Stimulated activated CD8-positive, alpha-beta memory T cell treated with anti-CD3 and anti-CD28 coated beads, Interleukin-15, amount 100 ng/mL, for 1 hour (primary cell): ENCODE measurements around the gene TTC7B.
A peak's percentile ranks its signal among the peaks of the same experiment; 100 is the strongest.

Experiments used
- DNase-seq: peaks from one replicate; pipeline ENCODE4 v3.0.0-alpha.2; 2020; ENCODE audit warnings: low read depth

The TTC7B gene

DNA sequence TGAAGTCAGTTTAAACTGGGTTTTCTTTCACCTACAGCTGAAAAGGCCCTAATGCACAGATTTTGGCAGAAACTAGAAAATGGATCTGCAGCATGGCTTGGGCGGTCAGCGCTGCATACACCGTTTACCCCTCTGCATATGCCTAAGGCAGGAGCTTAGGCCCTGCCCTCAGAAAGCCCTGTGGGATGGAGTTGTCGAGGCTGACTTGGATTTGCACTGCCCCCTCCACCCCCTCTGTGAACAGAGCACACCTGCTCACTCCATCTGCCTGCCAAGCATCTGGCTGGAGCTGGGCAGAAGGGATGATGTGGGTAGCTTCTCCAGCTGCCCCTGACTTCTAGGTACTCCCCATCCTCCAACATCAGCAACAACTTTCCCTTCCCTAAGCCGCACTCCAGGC lies 41.9 kb downstream of the TTC7B start:
- DNase-seq: no peak

DNA sequence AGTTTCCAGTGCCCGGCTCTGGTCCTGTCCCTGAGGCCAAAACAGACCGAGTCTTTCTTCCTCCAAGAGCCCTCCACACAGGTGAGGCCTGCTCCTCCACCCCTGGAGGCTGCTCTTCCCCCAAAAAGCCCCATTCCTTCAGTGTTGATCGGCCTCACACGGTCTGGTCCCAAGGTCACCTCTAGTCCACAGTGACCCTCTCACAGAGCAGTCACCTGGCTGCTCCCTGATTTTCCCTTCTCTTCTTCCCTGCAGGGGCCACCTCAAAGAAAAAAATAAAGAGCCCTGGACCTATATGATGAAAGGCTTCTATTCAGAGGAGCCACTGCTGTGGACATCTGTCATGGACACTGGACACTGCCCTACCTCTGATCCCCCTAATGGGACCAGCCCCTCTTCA lies 42.5 kb downstream of the TTC7B start:
- DNase-seq: no peak

- no peak for DNase-seq
These were observed 43.1 kb downstream of the TTC7B start for GRCh38 chr14:90773196-90773486.

- no peak for DNase-seq
These were observed 48.3 kb downstream of the TTC7B start for GRCh38 chr14:90767899-90768298.

GRCh38 chr14:90760591-90761316 lies 55.5 kb downstream of the TTC7B start:
- no peak for DNase-seq

DNA sequence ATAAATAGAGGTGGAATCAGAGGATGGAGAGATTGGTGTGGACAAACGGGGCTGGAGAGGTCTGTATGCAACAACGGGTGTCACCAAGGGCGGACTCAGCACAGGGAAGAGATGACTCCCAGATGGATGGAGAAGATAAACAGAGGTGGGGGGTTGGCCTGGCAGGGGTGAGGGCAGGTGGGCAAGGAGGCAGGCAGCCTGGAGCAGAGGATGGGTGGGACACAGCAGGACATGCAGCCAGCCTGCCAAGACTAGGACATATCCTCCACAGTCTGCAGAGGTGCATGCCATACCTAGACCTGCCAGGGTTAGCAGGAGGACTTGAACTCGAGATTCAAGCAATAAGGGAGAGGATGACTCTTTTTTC lies 56.2 kb downstream of the TTC7B start:
- no peak for DNase-seq

- no peak for DNase-seq
These were observed 56.7 kb downstream of the TTC7B start for GRCh38 chr14:90759370-90760077.

DNA sequence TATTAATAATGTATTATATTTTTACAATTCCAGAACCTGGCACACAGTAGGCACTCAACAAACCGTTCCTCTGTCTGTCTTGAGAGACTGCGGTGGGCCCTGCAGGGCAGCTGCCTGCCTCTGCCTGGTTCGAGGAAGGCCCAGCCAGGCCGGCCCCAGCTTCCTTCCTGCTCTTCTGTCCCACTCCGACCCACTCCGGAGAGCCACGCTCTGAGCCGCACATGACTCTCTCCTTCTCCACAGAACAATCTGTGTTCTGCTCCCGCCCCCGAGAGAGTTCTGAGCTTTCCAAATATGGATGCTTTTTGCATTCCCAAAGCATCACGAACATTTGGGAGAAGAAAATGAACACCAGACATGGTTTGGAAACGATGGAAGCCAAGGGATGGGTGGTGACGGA lies 57.3 kb downstream of the TTC7B start:
- no peak for DNase-seq

GRCh38 chr14:90758028-90758889 lies 58.0 kb downstream of the TTC7B start:
- peak; percentile 89 for DNase-seq

- no peak for DNase-seq
These were observed 58.8 kb downstream of the TTC7B start for GRCh38 chr14:90757452-90757851.

DNA sequence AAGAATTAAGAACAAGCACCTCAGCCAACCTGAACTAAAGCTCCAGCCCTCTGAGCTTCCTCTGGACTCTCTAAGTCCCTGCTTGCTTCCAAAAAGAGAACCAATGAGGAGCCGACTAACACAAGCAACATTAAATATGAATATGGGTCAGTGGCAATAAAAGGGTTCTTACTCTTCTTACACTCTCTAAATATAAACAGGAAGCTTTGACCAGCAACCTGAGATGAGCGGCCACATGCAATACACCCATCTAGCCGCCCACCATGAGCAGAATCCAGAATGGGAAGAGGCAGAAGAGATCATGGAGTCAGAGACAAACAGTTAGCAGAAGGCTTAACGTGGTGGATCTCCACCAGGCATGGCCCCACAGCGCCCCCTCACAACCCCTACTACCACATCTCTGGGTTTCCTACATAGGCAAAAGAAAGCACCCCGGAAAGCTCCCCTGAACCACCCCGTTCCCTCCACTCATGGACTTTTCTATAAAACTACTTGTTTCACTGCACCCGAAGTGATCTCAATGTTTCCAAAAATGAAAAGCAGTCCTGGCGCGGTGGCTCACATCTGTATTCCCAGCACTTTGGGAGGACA lies 59.4 kb downstream of the TTC7B start:
- DNase-seq: no peak

- DNase-seq: no peak
These were observed 60.4 kb downstream of the TTC7B start for GRCh38 chr14:90755661-90756304.

DNA sequence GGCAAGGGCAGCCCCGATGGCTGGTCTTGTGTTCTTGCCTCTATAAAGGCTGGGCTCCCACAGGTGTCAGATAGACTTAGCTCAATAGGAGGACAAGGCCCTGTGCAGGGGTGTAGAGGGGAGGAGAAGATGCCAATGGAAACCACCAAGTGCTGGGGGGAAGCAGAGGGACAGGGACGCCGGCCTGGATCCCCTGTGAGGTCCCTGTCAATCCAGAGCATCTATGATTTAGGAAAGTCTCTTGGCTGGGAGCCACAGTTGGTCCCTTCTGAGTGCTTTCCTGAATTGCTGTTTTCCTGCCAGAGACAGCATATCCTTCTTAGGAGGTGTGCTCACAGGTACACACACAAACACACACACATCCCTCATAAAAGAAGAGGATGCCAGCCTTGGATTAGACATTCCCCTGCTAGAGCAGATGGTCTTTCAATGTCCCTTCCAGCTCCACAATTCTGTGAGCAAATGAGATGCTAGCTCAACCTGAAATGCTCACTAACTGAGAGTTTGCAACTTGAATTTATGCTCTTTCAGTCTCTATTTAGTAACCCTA lies 62.7 kb downstream of the TTC7B start:
- DNase-seq: no peak

DNA sequence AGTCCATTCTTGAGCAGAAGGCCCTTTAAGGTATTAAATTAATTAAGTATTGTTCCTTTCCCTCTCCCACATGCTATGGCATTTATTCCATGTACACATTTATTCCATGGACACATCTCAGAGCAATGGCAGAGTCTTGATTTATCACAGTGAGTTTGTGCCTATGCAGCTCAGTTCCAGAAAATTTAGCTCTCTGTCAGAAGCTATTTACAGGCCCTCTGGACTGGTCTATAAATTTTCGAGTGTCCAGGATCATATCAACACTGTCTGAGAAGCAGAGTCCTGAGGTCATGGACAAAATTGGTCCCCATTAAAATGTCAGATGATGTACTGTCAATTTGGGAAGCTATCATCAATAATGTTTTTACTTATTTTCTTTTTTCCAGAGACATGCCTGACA lies 65.5 kb downstream of the TTC7B start:
- DNase-seq: no peak

DNA sequence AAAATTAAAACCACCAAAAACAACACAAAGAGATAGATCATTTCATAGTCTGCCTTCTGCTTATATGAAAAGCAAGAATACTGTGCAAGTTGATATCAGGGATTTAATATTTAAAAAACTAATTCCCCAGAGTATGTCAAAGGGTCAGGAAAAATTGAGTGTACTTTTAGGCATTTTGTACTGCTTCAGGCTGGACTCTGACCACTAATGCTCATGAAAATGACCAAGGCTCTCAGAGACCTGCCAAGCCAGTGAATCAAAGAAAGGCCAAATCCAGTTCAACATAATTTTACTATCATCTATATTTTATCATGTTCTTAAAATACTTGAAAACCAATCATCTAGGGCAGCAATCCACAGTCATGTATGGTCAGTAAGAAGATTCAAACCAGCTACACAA lies 66.0 kb downstream of the TTC7B start:
- DNase-seq: no peak

DNA sequence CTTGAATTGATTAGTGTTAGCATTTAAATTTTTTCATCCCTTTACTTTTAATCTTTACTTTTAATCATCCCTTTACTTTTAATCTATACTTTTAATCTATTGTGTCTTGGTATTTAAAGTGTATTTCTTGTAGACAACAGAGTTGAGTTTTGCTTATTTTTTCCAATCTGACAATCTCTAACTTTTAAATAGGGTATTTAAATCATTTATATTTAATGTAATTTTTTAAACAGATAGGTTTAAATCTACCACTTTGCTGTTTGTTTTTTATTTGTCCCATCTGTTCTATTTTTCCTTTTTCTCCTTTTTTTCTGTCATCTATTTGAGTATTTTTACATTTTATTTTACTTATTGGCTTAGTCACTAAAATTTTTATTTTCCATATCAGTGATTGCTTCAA lies 68.3 kb downstream of the TTC7B start:
- no peak for DNase-seq

GRCh38 chr14:90743826-90744225 lies 72.4 kb downstream of the TTC7B start:
- no peak for DNase-seq

GRCh38 chr14:90743425-90743824 lies 72.8 kb downstream of the TTC7B start:
- no peak for DNase-seq

DNA sequence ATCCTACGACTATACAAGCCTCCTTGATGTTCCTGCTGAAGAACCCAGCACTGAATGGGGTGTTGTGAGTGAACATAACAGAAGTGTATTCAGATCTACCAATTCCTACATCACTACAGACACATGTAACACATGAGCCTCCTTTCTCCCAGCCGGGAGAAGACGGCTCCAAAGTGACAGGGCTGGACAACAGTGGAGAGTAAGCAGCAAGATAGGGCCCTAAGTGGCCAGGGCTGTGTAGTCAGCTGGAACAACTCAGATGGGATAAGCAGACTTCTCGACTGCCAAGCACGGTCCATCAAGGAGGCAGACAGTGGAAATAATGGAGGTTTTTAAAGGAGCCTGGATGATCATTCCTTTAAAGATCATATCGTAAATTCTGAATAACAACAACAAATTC lies 73.5 kb downstream of the TTC7B start:
- no peak for DNase-seq

GRCh38 chr14:90742252-90742651 lies 74.0 kb downstream of the TTC7B start:
- no peak for DNase-seq

DNA sequence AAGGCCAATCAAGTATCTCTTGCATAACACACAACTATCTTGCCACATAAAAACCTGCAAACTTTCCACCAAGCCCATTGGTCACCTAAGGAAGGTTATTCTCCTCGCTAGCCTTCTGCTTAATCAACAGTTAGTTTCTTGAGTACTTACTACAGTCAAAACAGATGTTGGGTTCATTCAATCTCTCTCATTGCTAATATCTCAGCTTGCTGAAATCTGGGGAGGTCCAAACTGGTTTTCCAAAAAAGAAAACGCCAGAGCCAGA lies 74.6 kb downstream of the TTC7B start:
- no peak for DNase-seq

DNA sequence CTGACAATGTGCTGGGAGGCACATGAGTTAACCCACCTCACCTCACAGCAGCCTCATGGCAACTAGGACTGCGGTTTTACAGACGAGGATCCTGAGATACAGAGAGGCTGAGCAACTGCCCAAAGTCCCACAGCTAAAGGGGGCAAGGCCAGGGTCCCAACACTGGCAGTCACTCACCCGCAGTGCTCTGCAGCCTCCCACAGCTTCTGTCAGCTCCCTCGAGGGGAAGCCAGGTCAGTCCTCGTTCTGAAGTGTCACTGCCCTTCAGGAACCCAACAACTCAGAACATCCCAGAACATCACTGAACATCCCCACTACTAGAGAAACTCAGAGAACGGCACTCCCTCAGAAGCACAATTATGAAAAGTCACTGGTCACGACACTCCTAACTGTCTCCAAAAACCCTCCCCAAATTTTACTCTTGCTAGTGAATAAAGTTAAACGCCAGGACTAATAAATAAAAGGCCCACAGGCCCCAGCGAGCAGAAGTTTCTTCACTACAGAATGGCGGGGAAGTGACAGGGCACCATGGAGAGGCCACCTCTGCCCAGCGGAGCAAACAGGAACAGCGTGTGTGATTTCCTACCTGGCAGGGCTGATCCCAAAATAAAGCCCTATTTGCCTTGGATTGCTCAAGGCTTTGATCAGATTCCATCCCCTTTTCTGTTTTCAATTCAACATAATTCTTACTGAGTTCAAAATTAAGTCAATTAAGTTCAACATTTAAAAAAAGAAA lies 75.1 kb downstream of the TTC7B start:
- no peak for DNase-seq
